DND-41 (cell line): ENCODE results near the gene NEUROD4.
A peak's percentile ranks its signal among the peaks of the same experiment; 100 is the strongest.

Source experiments
- ATAC-seq: fragments of 200-7000 bp; cut with Tn5 transposase; 3 replicates; pipeline ENCODE4 v1.9.1; 2021; ENCODE audit warnings: low read depth; ENCODE audit not compliant: insufficient read depth
- DNase-seq: peaks from one replicate; pipeline ENCODE4 v3.0.0-alpha.2; 2020
- H2AFZ ChIP-seq: 2 replicates; pipeline ENCODE4 v1.6.0; 2012; ENCODE audit warnings: low read depth, low read length
- H3K27ac ChIP-seq: 2 replicates; pipeline ENCODE4 v1.5.1; 2012; ENCODE audit warnings: low read length, inconsistent platforms
- H3K27me3 ChIP-seq: fragments of 200-600 bp; sonication (generic); 2 replicates; pipeline ENCODE4 v1.6.0; 2012; ENCODE audit warnings: low read length, mild to moderate bottlenecking, inconsistent platforms; ENCODE audit not compliant: insufficient read depth, poor library complexity
- H3K36me3 ChIP-seq: 2 replicates; pipeline ENCODE4 v1.5.1; 2012; ENCODE audit warnings: low read length, inconsistent platforms; ENCODE audit not compliant: insufficient read depth
- H3K4me1 ChIP-seq: 2 replicates; pipeline ENCODE4 v1.5.1; 2012; ENCODE audit warnings: mild to moderate bottlenecking, low read length; ENCODE audit not compliant: insufficient read depth
- H3K4me2 ChIP-seq: 2 replicates; pipeline ENCODE4 v1.6.0; 2012; ENCODE audit warnings: mild to moderate bottlenecking, moderate library complexity, low read length, inconsistent platforms; ENCODE audit not compliant: insufficient read depth
- H3K4me3 ChIP-seq, 2 experiments: fragments of 200-600 bp in 1 of 2; shearing (Covaris generic) in 1 of 2; 2 replicates each; pipeline ENCODE4 v1.5.1; 2012 to 2016; ENCODE audit warnings: inconsistent platforms in 2 of 2, low read length in 2 of 2, mild to moderate bottlenecking in 2 of 2, low read depth in 1 of 2, moderate library complexity in 1 of 2
- H3K79me2 ChIP-seq: 2 replicates; pipeline ENCODE4 v1.6.0; 2012; ENCODE audit warnings: low read length, inconsistent platforms; ENCODE audit not compliant: insufficient read depth
- H3K9ac ChIP-seq: 2 replicates; pipeline ENCODE4 v1.6.0; 2012; ENCODE audit warnings: low read depth, mild to moderate bottlenecking, inconsistent platforms, low read length, moderate library complexity
- H3K9me3 ChIP-seq: 2 replicates; pipeline ENCODE4 v1.5.1; 2012; ENCODE audit warnings: low read length, moderate library complexity, mild to moderate bottlenecking, inconsistent platforms; ENCODE audit not compliant: insufficient read depth, severe bottlenecking
- H4K20me1 ChIP-seq: 2 replicates; pipeline ENCODE4 v1.6.0; 2012; ENCODE audit warnings: low read length; ENCODE audit not compliant: insufficient read depth
- CTCF ChIP-seq: IDR thresholded peaks from 2 replicates; pipeline ENCODE4 v1.5.1; 2012; ENCODE audit warnings: borderline replicate concordance, low read length, moderate library complexity, mild to moderate bottlenecking; ENCODE audit not compliant: poor library complexity, severe bottlenecking; ENCODE audit errors: extremely low read depth
- EZH2 ChIP-seq: IDR thresholded peaks from 3 replicates; pipeline ENCODE4 v1.6.1; 2012; ENCODE audit warnings: borderline replicate concordance, low read depth, mild to moderate bottlenecking, moderate library complexity, low read length, inconsistent platforms; ENCODE audit not compliant: severe bottlenecking

NEUROD4 gene

DNA sequence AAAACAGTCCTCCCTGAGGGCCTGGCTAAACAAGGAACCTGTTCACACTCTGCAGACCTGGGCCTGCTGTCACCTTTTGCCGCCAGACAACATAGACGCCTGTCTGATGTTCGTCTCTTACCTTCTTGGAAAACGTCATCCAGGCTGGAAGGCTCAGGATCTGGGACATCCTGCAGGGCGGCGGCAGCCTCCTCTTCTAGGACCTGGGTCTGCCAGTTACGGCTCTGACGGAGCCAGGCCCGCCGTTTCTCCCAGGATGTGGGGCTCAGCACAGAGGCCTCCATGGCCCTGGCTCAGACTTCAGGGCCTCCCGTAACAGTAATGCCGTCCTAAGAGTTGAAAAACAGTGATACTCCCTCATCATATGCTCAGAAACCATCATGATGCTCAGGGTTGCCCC is 45.5 kb upstream of the NEUROD4 start:
- peaks cover 64% of the 10 kb centered on the region for H3K4me1 ChIP-seq
- no peak overlapping the region for H3K4me2 ChIP-seq
- peaks cover 75% of the 10 kb centered on the region for H3K79me2 ChIP-seq
- no peak for ATAC-seq
- no peak for DNase-seq
- H3K9ac ChIP-seq, result no peak overlapping the region; the same call in 1 of the 2 replicates
- H4K20me1 ChIP-seq, result no peaks in the 10 kb centered on the region
- peak overlapping the region; percentile 44; the same call in 1 of the 2 replicates for H3K27ac ChIP-seq
- H2AFZ ChIP-seq, result no peak overlapping the region
- H3K9me3 ChIP-seq, result no peaks in the 10 kb centered on the region
- H3K36me3 ChIP-seq, result peaks cover 62% of the 10 kb centered on the region
- H3K4me3 ChIP-seq, result no peak overlapping the region
- H3K27me3 ChIP-seq, result no peaks in the 10 kb centered on the region
- TF ChIP-seq CTCF, result no peak
- TF ChIP-seq EZH2, result no peak

DNA sequence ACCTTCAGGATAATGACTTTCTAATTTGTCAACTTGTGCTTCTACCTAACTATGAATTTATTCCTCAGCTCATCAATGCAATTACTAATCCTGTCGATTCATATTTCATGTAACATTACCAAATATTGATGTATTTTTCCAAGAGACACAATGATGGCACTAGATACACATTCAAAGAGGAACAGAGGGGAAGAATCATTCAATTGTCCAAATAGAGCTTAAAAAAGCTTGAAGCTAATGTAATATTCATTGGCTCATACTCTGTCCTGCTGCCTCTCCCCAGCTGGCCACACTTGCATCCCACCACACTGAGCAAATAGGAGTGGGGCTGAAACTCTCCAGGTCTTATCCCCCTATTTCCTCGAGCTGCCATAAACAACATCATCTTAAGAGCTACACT is 44.5 kb upstream of the NEUROD4 start:
- Histone ChIP-seq H2AFZ (no peak overlapping the region), H3K9me3 (no peaks in the 10 kb centered on the region), H3K27ac (no peak overlapping the region; the same call in 1 of the 2 replicates), H4K20me1 (no peaks in the 10 kb centered on the region), H3K27me3 (no peaks in the 10 kb centered on the region), H3K4me2 (no peak overlapping the region), H3K4me1 (peaks cover 65% of the 10 kb centered on the region), H3K79me2 (peaks cover 84% of the 10 kb centered on the region), H3K9ac (no peak overlapping the region), H3K36me3 (peaks cover 64% of the 10 kb centered on the region), H3K4me3 (no peak overlapping the region)
- ATAC-seq (no peak), DNase-seq (no peak)
- no peak for TF ChIP-seq EZH2
- TF ChIP-seq CTCF, result no peak

GRCh38 chr12:54975875-54976274 is 43.9 kb upstream of the NEUROD4 start:
- H2AFZ ChIP-seq, result no peak overlapping the region
- H3K9me3 ChIP-seq, result no peaks in the 10 kb centered on the region
- peaks cover 63% of the 10 kb centered on the region for H3K36me3 ChIP-seq
- peak overlapping the region; percentile 88; the same call in 1 of the 2 replicates for H3K4me2 ChIP-seq
- TF ChIP-seq CTCF (no peak), EZH2 (no peak)
- peaks cover 84% of the 10 kb centered on the region for H3K79me2 ChIP-seq
- H3K9ac ChIP-seq, result no peak overlapping the region
- DNase-seq, result no peak
- no peak overlapping the region for H3K4me3 ChIP-seq
- peak overlapping the region; percentile 98 for H3K27ac ChIP-seq
- H3K4me1 ChIP-seq, result peaks cover 65% of the 10 kb centered on the region
- ATAC-seq, result no peak
- H3K27me3 ChIP-seq, result no peaks in the 10 kb centered on the region
- no peaks in the 10 kb centered on the region for H4K20me1 ChIP-seq

DNA sequence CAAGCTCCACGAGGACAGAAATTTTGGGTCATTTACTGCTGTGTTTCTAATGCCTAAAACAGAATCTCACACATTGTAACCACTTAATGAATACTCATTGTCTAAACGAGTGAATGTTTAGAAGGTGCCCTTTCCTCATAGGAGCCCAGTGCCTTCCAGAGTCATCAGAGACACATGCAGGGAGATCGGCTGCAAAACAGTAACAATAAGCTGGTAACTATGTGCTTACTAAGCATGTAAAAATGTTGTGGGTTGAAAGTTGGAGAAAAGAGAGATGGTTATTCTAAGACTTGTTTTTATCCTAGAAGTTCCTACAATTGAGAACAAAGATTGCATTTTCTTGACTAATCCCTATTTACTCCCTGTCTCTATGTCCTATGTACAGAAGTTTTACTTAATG is 42.6 kb upstream of the NEUROD4 start:
- H3K9ac ChIP-seq, result peak overlapping the region; percentile 48

More for the DNA sequence above, 42.6 kb upstream of the NEUROD4 start:
- Histone ChIP-seq H3K4me3 (peak overlapping the region in 1 of 2 experiments; percentile 53; a peak in 2 of 4 replicates), H2AFZ (no peak overlapping the region), H3K27me3 (no peaks in the 10 kb centered on the region), H3K9me3 (no peaks in the 10 kb centered on the region), H3K4me2 (peak overlapping the region; percentile 88), H3K36me3 (peaks cover 63% of the 10 kb centered on the region), H3K4me1 (peaks cover 72% of the 10 kb centered on the region), H3K79me2 (peaks cover 91% of the 10 kb centered on the region), H3K27ac (peak overlapping the region; percentile 98), H4K20me1 (no peaks in the 10 kb centered on the region)
- ATAC-seq (no peak), DNase-seq (no peak)
- TF ChIP-seq EZH2 (no peak), CTCF (no peak)
